Left lung (tissue), 10 donors: ENCODE measurements around the gene RAI14. TPM values are rescaled to one million over a fixed set of nuclear protein-coding genes. Genes with fewer than 3 reads are reported as not detected.
A peak's percentile ranks its signal among the peaks of the same experiment; 100 is the strongest.

Experiments
- ATAC-seq: fragments of 200-7000 bp; cut with Tn5 transposase; one replicate; pipeline ENCODE4 v1.9.1; 2020; ENCODE audit warnings: moderate library complexity
- DNase-seq, 4 donors: peaks; one replicate each; pipeline ENCODE4 v3.0.0-alpha.2; 2013 to 2020
- H3K27ac ChIP-seq, 2 donors: fragments of 200-600 bp; sonication (generic) in 1 of 2; one replicate each; pipeline versions ENCODE4 v1.5.0 to v1.8.0; 2020 to 2021
- H3K27me3 ChIP-seq, 2 donors: fragments of 200-600 bp; sonication (generic) in 1 of 2; one replicate each; pipeline versions ENCODE4 v1.5.0 to v1.8.0; 2020 to 2021
- H3K36me3 ChIP-seq, 2 donors: fragments of 200-600 bp; sonication (generic) in 1 of 2; one replicate each; pipeline versions ENCODE4 v1.5.0 to v1.8.0; 2020 to 2021
- H3K4me1 ChIP-seq, 2 donors: fragments of 200-600 bp; one replicate each; pipeline ENCODE4 v1.8.0; 2021
- H3K4me3 ChIP-seq, 2 donors: fragments of 200-600 bp; sonication (generic) in 1 of 2; one replicate each; pipeline versions ENCODE4 v1.5.0 to v1.8.0; 2020 to 2021; ENCODE audit warnings: mild to moderate bottlenecking in 1 of 2
- H3K9me3 ChIP-seq, 2 donors: fragments of 200-600 bp; sonication (generic) in 1 of 2; one replicate each; pipeline versions ENCODE4 v1.5.0 to v1.8.0; 2020 to 2021
- intact Hi-C, 2 donors: fragments of 100-400 bp; cut with DNase I; formaldehyde crosslinking; loops; one replicate each; pipeline versions ENCODE4 v1.11.2 to v1.14.2; 2022
- polyA plus RNA-seq, 6 donors: library from polyadenylated mRNA; unstranded; fragments of 120-200 nt; gene quantifications; one replicate each; pipeline ENCODE4 v1.2.1, GENCODE V29; 2013; ENCODE audit not compliant: insufficient read length in 6 of 6
- total RNA-seq, 2 donors: library from RNA; stranded (reverse); fragmentation: NEBNext Ultra II Directional; extraction: Animal tissue kit (Norgen Biotek cat#: 25700); gene quantifications; one replicate each; pipeline ENCODE4 v1.2.1, GENCODE V29; 2021
- TF ChIP-seq, protein P1 (sequence below), 2 donors: fragments of 200-600 bp; sonication (generic) in 1 of 2; IDR thresholded peaks; one replicate each; pipeline versions ENCODE4 v1.5.0 to v1.8.0; 2021; ENCODE audit warnings: antibody characterized with exemption in 2 of 2
- donor health status: DM: no; HTN: yes; CAD: no.
- donor health status: DM: no; HTN: no; CAD: no.

The RAI14 gene
- total and polyA plus RNA-seq, 8 donors, result 48.4 to 109 (median 53.8) TPM

DNA sequence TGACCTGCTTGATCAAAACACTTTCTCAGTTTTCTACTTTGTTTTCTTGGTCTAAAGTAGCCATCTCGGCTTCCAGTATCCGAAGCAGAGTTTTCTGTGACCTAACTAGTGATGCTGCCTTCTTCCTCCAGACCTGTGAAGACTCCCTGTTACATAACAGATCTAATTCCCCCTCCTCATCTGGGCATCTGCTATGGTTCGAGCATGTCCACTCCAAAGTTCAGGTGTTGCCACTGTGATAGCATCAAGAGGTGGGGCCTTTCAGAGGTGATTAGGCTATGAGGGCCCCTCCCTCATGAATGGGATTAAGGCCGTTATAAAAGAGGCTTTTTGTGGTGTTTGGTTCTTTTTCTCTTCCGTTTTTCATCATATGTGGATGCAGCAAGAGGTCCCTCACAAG lies 203.1 kb downstream of the RAI14 start:
- intact Hi-C loops, result no loop called here
- ATAC-seq, result peak; percentile 16
- H3K4me1 ChIP-seq, result no peaks in the 10 kb centered on the region
- no peak overlapping the region for H3K27ac ChIP-seq
- TF ChIP-seq, protein P1, sequence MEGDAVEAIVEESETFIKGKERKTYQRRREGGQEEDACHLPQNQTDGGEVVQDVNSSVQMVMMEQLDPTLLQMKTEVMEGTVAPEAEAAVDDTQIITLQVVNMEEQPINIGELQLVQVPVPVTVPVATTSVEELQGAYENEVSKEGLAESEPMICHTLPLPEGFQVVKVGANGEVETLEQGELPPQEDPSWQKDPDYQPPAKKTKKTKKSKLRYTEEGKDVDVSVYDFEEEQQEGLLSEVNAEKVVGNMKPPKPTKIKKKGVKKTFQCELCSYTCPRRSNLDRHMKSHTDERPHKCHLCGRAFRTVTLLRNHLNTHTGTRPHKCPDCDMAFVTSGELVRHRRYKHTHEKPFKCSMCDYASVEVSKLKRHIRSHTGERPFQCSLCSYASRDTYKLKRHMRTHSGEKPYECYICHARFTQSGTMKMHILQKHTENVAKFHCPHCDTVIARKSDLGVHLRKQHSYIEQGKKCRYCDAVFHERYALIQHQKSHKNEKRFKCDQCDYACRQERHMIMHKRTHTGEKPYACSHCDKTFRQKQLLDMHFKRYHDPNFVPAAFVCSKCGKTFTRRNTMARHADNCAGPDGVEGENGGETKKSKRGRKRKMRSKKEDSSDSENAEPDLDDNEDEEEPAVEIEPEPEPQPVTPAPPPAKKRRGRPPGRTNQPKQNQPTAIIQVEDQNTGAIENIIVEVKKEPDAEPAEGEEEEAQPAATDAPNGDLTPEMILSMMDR (IDR thresholded peaks at IDR 0.05), result no peak
- no peaks in the 10 kb centered on the region for H3K27me3 ChIP-seq
- no peaks in the 10 kb centered on the region for H3K9me3 ChIP-seq
- H3K4me3 ChIP-seq, result no peak overlapping the region
- H3K36me3 ChIP-seq, result no peaks in the 10 kb centered on the region
- no peak for DNase-seq

DNA sequence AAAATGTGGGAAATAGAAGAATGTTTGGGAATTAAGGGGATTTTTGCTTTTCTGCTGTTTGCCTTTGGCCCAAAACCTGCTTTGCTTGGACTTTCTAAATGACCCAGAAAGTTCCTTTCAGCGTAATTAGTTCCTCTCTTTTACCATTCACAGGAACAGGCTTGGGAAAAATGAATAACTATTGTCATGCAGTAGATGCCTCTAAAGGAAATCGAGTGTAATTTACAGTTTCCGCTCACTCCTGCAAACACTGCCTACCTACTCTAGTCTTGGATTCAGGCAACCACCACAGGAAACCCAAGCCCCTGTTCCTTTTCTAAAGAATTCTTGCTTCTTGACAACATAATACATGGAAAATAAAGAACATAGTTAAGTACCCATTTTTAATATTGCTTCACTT lies 207.8 kb downstream of the RAI14 start:
- H3K27me3 ChIP-seq, result no peaks in the 10 kb centered on the region
- no peak overlapping the region for H3K27ac ChIP-seq
- ATAC-seq (no peak), DNase-seq (no peak)
- no peaks in the 10 kb centered on the region for H3K36me3 ChIP-seq
- H3K9me3 ChIP-seq, result no peaks in the 10 kb centered on the region
- H3K4me3 ChIP-seq, result no peak overlapping the region
- intact Hi-C loops, result no loop called here
- TF ChIP-seq, protein P1 (IDR thresholded peaks at IDR 0.05), result no peak
- no peaks in the 10 kb centered on the region for H3K4me1 ChIP-seq

DNA sequence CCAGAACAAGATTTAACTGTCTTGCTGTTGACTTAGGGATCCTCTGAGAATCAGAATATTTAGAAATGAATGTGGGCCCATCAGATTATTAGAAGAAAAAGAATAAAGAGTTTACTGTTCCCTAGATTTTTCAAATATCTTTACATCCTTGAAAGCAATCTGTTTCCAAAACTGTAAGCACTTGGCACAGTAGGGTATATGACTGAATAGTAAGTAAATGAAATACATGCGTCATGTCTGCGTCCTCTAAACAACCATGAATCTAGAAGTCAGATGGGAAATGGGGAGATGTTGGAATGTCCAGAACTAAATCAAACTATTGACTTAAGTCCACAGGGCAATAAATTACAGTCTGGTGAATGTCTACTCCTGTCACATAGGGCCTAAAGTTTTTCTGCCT lies 209.0 kb downstream of the RAI14 start:
- DNase-seq, result no peak
- intact Hi-C loops, result no loop called here
- no peaks in the 10 kb centered on the region for H3K27me3 ChIP-seq
- no peaks in the 10 kb centered on the region for H3K9me3 ChIP-seq
- H3K4me1 ChIP-seq, result no peaks in the 10 kb centered on the region
- TF ChIP-seq, protein P1 (IDR thresholded peaks at IDR 0.05), result no peak
- ATAC-seq, result no peak
- H3K4me3 ChIP-seq, result no peak overlapping the region
- H3K27ac ChIP-seq, result no peak overlapping the region
- H3K36me3 ChIP-seq, result no peaks in the 10 kb centered on the region

DNA sequence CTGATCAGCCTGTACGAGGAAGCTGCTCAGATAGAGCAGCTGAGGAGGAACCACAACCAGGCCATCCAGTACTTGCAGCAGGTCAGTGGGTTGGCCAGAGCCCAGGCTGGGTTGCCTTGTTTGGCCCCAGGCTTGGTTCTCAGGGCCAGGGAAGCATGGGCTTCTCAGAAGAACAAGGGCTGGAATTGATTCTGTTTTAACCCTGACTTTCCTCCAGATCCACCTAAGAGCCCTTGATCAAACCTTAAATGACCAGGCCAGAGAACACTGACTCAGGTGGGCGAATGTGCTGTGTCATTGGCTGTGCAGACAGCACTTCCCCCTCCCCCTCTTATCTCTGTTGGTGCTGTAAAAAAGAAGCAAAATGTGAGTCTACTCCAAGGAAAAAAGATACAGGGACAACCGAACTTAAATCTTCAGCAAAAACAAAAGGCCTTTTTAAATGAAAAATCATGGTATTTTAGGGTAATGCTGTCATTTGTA lies 210.9 kb downstream of the RAI14 start:
- no peaks in the 10 kb centered on the region for H3K9me3 ChIP-seq
- no peaks in the 10 kb centered on the region for H3K4me1 ChIP-seq
- no peak for ATAC-seq
- intact Hi-C loops, result no loop called here
- H3K4me3 ChIP-seq, result no peak overlapping the region
- TF ChIP-seq, protein P1 (IDR thresholded peaks at IDR 0.05), result no peak
- H3K27me3 ChIP-seq, result no peaks in the 10 kb centered on the region
- H3K36me3 ChIP-seq, result no peaks in the 10 kb centered on the region
- DNase-seq, result no peak
- H3K27ac ChIP-seq, result no peak overlapping the region

DNA sequence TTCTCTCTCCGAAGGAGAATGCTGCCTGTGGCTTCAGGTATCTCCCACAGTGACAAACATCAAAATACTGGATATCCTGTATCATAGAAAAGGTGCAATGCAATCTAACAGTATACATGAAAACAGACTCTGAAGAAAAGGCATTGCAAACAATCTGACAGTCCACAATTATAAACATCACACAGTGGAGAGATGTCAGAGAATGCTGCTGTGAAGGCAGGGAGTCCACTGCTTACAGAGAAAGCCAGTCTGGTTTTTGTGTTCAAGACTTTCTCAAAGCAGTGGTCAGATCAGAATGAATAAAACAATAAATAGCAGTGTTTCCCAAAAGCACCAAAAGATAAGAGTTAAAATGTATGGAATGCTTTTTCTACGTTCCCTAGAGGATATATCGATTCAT lies 211.5 kb downstream of the RAI14 start:
- Histone ChIP-seq H3K4me1 (no peaks in the 10 kb centered on the region), H3K4me3 (no peak overlapping the region), H3K27me3 (no peaks in the 10 kb centered on the region), H3K36me3 (no peaks in the 10 kb centered on the region), H3K9me3 (no peaks in the 10 kb centered on the region), H3K27ac (no peak overlapping the region)
- ATAC-seq (no peak), DNase-seq (no peak)
- intact Hi-C loops, result no loop called here
- TF ChIP-seq, protein P1 (IDR thresholded peaks at IDR 0.05), result no peak
